SU-DHL-6 (cell line): ENCODE data around the gene SCARB1.

Experiments used
- EZH2phosphoT487 ChIP-seq: fragments of 200-600 bp; sonication (generic), shearing (Covaris generic); conservative IDR thresholded peaks from 2 replicates; pipeline ENCODE4 v1.6.1; 2018; ENCODE audit warnings: mild to moderate bottlenecking, antibody characterized with exemption, low read length, moderate library complexity, mixed read lengths
- TF ChIP-seq, protein P1 (sequence below): fragments of 200-600 bp; sonication (generic); IDR thresholded peaks from one replicate; pipeline ENCODE4 v1.5.1; 2017; ENCODE audit warnings: antibody characterized with exemption, mild to moderate bottlenecking, low read length, moderate library complexity; ENCODE audit not compliant: insufficient read depth, poor library complexity, severe bottlenecking

- TF ChIP-seq, protein P1, sequence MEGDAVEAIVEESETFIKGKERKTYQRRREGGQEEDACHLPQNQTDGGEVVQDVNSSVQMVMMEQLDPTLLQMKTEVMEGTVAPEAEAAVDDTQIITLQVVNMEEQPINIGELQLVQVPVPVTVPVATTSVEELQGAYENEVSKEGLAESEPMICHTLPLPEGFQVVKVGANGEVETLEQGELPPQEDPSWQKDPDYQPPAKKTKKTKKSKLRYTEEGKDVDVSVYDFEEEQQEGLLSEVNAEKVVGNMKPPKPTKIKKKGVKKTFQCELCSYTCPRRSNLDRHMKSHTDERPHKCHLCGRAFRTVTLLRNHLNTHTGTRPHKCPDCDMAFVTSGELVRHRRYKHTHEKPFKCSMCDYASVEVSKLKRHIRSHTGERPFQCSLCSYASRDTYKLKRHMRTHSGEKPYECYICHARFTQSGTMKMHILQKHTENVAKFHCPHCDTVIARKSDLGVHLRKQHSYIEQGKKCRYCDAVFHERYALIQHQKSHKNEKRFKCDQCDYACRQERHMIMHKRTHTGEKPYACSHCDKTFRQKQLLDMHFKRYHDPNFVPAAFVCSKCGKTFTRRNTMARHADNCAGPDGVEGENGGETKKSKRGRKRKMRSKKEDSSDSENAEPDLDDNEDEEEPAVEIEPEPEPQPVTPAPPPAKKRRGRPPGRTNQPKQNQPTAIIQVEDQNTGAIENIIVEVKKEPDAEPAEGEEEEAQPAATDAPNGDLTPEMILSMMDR = no peak
- TF ChIP-seq EZH2phosphoT487 = no peak
Observed at GRCh38 chr12:124852911-124853427, 10.7 kb downstream of the SCARB1 start.
